Right ventricle myocardium inferior (tissue), 1 donor: Measurements from ENCODE around the gene HOXA4. TPM values are rescaled to one million over a fixed set of nuclear protein-coding genes. Genes with fewer than 3 reads are reported as not detected.

Experiments used
- ATAC-seq: fragments of 200-7000 bp; cut with Tn5 transposase; one replicate; pipeline ENCODE4 v1.9.1; 2020; ENCODE audit warnings: mild to moderate bottlenecking, moderate library complexity
- DNase-seq: peaks from one replicate; pipeline ENCODE4 v3.0.0; 2021; ENCODE audit errors: missing footprints
- intact Hi-C: fragments of 100-400 bp; cut with DNase I; formaldehyde crosslinking; loops from one replicate; pipeline ENCODE4 v1.11.0; 2022
- total RNA-seq: library from RNA; stranded (reverse); fragmentation: NEBNext Ultra II Directional; extraction: Animal tissue kit (Norgen Biotek cat#: 25700); gene quantifications from one replicate; pipeline ENCODE4 v1.2.1, GENCODE V29; 2021
- donor health status: DM: no; HTN: yes; CAD: no; lungs with severe emphysema.

HOXA4 gene
- total RNA-seq, 1 donor from 2014 or later = 0.14 TPM

GRCh38 chr7:27141137-27141922 lies 10.8 kb upstream of the HOXA4 start:
- intact Hi-C loops = no loop called here
- ATAC-seq = no peak
- no peak for DNase-seq

- no peak for DNase-seq
- no peak for ATAC-seq
- intact Hi-C loops = no loop called here
Observed at GRCh38 chr7:27140126-27140857, 9.7 kb upstream of the HOXA4 start.

GRCh38 chr7:27139334-27140125 lies 9.0 kb upstream of the HOXA4 start:
- ATAC-seq (no peak), DNase-seq (no peak)
- intact Hi-C loops = no loop called here

GRCh38 chr7:27138985-27139333 lies 8.4 kb upstream of the HOXA4 start:
- intact Hi-C loops = no loop called here
- no peak for DNase-seq
- ATAC-seq = no peak

GRCh38 chr7:27138472-27138871 lies 7.9 kb upstream of the HOXA4 start:
- DNase-seq (no peak), ATAC-seq (no peak)
- intact Hi-C loops = no loop called here

- intact Hi-C loops = no loop called here
- no peak for ATAC-seq
Observed at GRCh38 chr7:27137640-27138315, 7.2 kb upstream of the HOXA4 start.

GRCh38 chr7:27134392-27134791 lies 3.8 kb upstream of the HOXA4 start:
- intact Hi-C loops = no loop called here
- no peak for ATAC-seq
- DNase-seq = no peak

More at GRCh38 chr7:27137640-27138315, 7.2 kb upstream of the HOXA4 start:
- no peak for DNase-seq

- ATAC-seq (no peak), DNase-seq (no peak)
- intact Hi-C loops = loop anchor here (2.0 kb wide), 1 partner anchor 279 kb away; no protein-coding TSS in a partner anchor
Observed at GRCh38 chr7:27133409-27134231, 3.1 kb upstream of the HOXA4 start.

- DNase-seq = no peak
- intact Hi-C loops = loop anchor here (2.0 kb wide), 1 partner anchor 278 kb away; no protein-coding TSS in a partner anchor
- no peak for ATAC-seq
Observed at GRCh38 chr7:27132978-27133377, 2.4 kb upstream of the HOXA4 start.

- intact Hi-C loops = loop anchor here (2.0 kb wide), 1 partner anchor 277 kb away; no protein-coding TSS in a partner anchor
- ATAC-seq = no peak
Observed at GRCh38 chr7:27132214-27132613, 1.7 kb upstream of the HOXA4 start.

GRCh38 chr7:27131390-27131819 lies 848 bp upstream of the HOXA4 start:
- intact Hi-C loops = no loop called here
- DNase-seq (no peak), ATAC-seq (no peak)

More at GRCh38 chr7:27132214-27132613, 1.7 kb upstream of the HOXA4 start:
- DNase-seq = no peak

- ATAC-seq (peak; percentile 13), DNase-seq (no peak)
- intact Hi-C loops = no loop called here
Observed at GRCh38 chr7:27129729-27130539, 623 bp downstream of the HOXA4 start.

GRCh38 chr7:27128776-27129728 lies 1.5 kb downstream of the HOXA4 start:
- intact Hi-C loops = no loop called here
- no peak for DNase-seq

GRCh38 chr7:27128034-27128433 lies 2.5 kb downstream of the HOXA4 start:
- intact Hi-C loops = no loop called here
- ATAC-seq = no peak

More at GRCh38 chr7:27128776-27129728, 1.5 kb downstream of the HOXA4 start:
- no peak for ATAC-seq

GRCh38 chr7:27126596-27127327 lies 3.8 kb downstream of the HOXA4 start:
- intact Hi-C loops = no loop called here
- no peak for DNase-seq
- ATAC-seq = no peak

More at GRCh38 chr7:27128034-27128433, 2.5 kb downstream of the HOXA4 start:
- DNase-seq = no peak
